GM12891 (cell line): Measurements from ENCODE around the gene C19orf47.

Experiments
- PAX5 ChIP-seq: IDR thresholded peaks from 2 replicates; pipeline ENCODE4 v1.6.1; 2011; ENCODE audit warnings: low read length, moderate library complexity, mild to moderate bottlenecking; ENCODE audit not compliant: insufficient read depth, severe bottlenecking
- POLR2A ChIP-seq: IDR thresholded peaks from 2 replicates; pipeline ENCODE4 v1.6.1; 2011; ENCODE audit warnings: low read depth, low read length, control low read depth
- POLR2AphosphoS5 ChIP-seq: IDR thresholded peaks from 2 replicates; pipeline ENCODE4 v1.6.1; 2011; ENCODE audit warnings: low read depth, low read length, control low read depth

DNA sequence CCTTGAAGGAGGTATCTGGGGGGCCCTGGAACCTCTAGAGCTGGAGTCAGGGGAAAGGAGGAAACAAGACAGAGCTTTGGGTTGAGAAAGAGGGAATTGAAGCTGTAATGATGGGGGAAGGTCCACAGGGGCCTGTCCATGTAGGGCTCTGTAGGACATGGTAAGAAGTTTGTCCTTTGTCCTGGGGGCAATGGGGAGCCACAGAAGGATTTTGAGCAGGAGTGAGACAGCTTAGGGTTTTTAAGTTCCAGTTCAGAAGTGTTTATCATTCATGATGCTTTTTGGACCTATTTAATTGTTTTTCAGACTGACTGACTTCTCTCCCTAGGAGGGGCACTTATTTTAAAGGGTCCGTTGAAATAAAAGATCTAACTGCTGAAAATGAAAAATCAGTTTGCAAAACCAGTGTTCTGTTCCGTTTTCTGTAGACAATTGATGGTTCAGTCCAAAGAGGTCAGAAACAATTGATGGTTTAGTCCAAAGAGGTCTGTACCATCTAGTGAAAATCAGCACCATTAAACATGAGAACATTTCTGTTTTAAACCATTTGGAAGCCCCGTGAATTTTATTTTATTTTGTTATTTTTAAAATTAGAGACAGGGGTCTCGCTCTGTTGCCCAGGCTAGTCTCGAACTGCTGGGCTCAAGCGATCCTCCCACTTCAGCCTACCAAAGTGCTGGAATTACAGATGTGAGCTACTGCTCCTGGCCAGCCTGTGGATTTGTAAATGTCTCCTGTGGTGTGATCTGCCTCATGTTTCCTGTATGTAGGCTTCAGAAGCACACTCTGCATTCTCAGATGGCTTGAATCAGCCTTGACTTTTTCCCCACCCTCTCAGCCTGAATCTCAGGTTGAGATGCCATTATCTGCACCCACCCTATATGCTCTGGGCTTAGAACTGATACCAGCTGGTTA lies 8.7 kb upstream of the C19orf47 start:
- TF ChIP-seq POLR2A: no peak
- no peak for TF ChIP-seq POLR2AphosphoS5
- TF ChIP-seq PAX5: no peak
